Vagina (tissue), 2 donors: Measurements from ENCODE around the gene PPIB. TPM values are rescaled to one million over a fixed set of nuclear protein-coding genes. Genes with fewer than 3 reads are reported as not detected.

ENCODE experiments used
- DNase-seq, 2 donors: peaks; one replicate each; pipeline ENCODE4 v3.0.0-alpha.2; 2017; ENCODE audit errors: extremely low spot score in 2 of 2
- H3K27ac ChIP-seq: fragments of 200-600 bp; sonication (generic); one replicate; pipeline ENCODE4 v1.5.1; 2019
- H3K27me3 ChIP-seq: fragments of 200-600 bp; sonication (generic); one replicate; pipeline ENCODE4 v1.5.1; 2019
- H3K36me3 ChIP-seq, 2 donors: fragments of 200-600 bp; sonication (generic); one replicate each; pipeline ENCODE4 v1.5.1; 2017 to 2019
- H3K4me1 ChIP-seq: fragments of 200-600 bp; sonication (generic); one replicate; pipeline ENCODE4 v1.5.1; 2019
- H3K4me3 ChIP-seq, 2 donors: fragments of 200-600 bp; sonication (generic); 1 replicate in 1 of 2; 2 replicates in 1 of 2; pipeline ENCODE4 v1.5.1; 2016 to 2019
- H3K9me3 ChIP-seq: fragments of 200-600 bp; sonication (generic); one replicate; pipeline ENCODE4 v1.5.1; 2019
- POLR2A ChIP-seq, 2 donors: fragments of 450-650 bp; IDR thresholded peaks; one replicate each; pipeline ENCODE4 v1.6.1; 2017; ENCODE audit warnings: antibody characterized with exemption in 2 of 2, mild to moderate bottlenecking in 2 of 2, moderate library complexity in 2 of 2
- POLR2AphosphoS5 ChIP-seq, 2 donors: sonication (generic); formaldehyde crosslinking; IDR thresholded peaks; one replicate each; pipeline ENCODE4 v1.9.0; 2017; ENCODE audit warnings: antibody characterized with exemption in 2 of 2, mild to moderate bottlenecking in 2 of 2, low read depth in 1 of 2; ENCODE audit not compliant: insufficient read depth in 1 of 2
- intact Hi-C: fragments of 100-400 bp; cut with DNase I; formaldehyde crosslinking; loops from one replicate; pipeline ENCODE4 v1.15.1; 2023
- total RNA-seq: library from RNA; depleted of rRNA; stranded (reverse); fragments of >200 nt; gene quantifications from one replicate; pipeline ENCODE4 v1.2.3, GENCODE V29; 2016
- TF ChIP-seq, protein P1 (sequence below), 3 experiments: fragments of 450-650 bp in 2 of 3; fragments of 200-600 bp in 1 of 3; sonication (generic) in 1 of 3; IDR thresholded peaks; one replicate each; pipeline ENCODE4 v1.5.1; 2017 to 2019; ENCODE audit warnings: antibody characterized with exemption in 3 of 3, mild to moderate bottlenecking in 2 of 3, moderate library complexity in 2 of 3

The PPIB gene
- total RNA-seq, 1 donor from 2014 or later, result 451 TPM

DNA sequence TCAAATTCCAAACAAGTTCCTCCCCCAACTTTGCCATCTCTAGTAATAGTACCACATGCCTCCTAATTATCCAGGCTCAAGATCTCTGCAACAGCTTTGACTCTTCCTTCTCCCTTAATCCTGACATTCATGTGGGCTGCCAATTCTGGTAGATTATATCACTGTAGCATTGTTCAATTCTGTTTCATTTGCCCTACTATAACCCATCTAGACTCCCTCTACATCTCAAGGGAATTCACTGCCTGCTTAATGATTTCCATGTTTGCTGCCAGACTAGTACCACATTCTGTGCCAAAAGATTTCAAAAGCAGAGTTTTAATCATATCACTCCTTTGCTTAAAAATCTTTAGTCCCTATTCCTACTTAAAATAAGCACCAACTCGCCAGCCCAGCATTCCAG is 34.6 kb upstream of the PPIB start:
- intact Hi-C loops, result no loop called here
- peaks cover 0 to 28% of the 10 kb centered on the region in 2 donors for H3K36me3 ChIP-seq
- H3K4me1 ChIP-seq, result peaks cover 10% of the 10 kb centered on the region
- H3K27ac ChIP-seq, result no peak overlapping the region
- no peaks in the 10 kb centered on the region for H3K9me3 ChIP-seq
- TF ChIP-seq POLR2A (IDR thresholded peaks at IDR 0.05) (no peak), POLR2AphosphoS5 (IDR thresholded peaks at IDR 0.05; ENCODE audit: insufficient read depth in 1 of 2, low read depth in 1 of 2) (no peak)
- TF ChIP-seq, protein P1, sequence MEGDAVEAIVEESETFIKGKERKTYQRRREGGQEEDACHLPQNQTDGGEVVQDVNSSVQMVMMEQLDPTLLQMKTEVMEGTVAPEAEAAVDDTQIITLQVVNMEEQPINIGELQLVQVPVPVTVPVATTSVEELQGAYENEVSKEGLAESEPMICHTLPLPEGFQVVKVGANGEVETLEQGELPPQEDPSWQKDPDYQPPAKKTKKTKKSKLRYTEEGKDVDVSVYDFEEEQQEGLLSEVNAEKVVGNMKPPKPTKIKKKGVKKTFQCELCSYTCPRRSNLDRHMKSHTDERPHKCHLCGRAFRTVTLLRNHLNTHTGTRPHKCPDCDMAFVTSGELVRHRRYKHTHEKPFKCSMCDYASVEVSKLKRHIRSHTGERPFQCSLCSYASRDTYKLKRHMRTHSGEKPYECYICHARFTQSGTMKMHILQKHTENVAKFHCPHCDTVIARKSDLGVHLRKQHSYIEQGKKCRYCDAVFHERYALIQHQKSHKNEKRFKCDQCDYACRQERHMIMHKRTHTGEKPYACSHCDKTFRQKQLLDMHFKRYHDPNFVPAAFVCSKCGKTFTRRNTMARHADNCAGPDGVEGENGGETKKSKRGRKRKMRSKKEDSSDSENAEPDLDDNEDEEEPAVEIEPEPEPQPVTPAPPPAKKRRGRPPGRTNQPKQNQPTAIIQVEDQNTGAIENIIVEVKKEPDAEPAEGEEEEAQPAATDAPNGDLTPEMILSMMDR (IDR thresholded peaks at IDR 0.05), result no peak
- no peak for DNase-seq
- no peaks in the 10 kb centered on the region for H3K27me3 ChIP-seq
- H3K4me3 ChIP-seq, result no peak overlapping the region

- no peak for TF ChIP-seq POLR2A (IDR thresholded peaks at IDR 0.05)
- TF ChIP-seq POLR2AphosphoS5 (IDR thresholded peaks at IDR 0.05; ENCODE audit: insufficient read depth in 1 of 2, low read depth in 1 of 2), result no peak
- TF ChIP-seq, protein P1 (IDR thresholded peaks at IDR 0.05), result no peak
- H3K4me1 ChIP-seq, result peaks cover 10% of the 10 kb centered on the region
- H3K27me3 ChIP-seq, result no peaks in the 10 kb centered on the region
- H3K36me3 ChIP-seq, result peaks cover 0 to 12% of the 10 kb centered on the region in 2 donors
- DNase-seq, result no peak
- H3K4me3 ChIP-seq, result no peak overlapping the region
- no peaks in the 10 kb centered on the region for H3K9me3 ChIP-seq
- no peak overlapping the region for H3K27ac ChIP-seq
- intact Hi-C loops, result no loop called here
Observed at GRCh38 chr15:64193971-64194370, 31.1 kb upstream of the PPIB start.

DNA sequence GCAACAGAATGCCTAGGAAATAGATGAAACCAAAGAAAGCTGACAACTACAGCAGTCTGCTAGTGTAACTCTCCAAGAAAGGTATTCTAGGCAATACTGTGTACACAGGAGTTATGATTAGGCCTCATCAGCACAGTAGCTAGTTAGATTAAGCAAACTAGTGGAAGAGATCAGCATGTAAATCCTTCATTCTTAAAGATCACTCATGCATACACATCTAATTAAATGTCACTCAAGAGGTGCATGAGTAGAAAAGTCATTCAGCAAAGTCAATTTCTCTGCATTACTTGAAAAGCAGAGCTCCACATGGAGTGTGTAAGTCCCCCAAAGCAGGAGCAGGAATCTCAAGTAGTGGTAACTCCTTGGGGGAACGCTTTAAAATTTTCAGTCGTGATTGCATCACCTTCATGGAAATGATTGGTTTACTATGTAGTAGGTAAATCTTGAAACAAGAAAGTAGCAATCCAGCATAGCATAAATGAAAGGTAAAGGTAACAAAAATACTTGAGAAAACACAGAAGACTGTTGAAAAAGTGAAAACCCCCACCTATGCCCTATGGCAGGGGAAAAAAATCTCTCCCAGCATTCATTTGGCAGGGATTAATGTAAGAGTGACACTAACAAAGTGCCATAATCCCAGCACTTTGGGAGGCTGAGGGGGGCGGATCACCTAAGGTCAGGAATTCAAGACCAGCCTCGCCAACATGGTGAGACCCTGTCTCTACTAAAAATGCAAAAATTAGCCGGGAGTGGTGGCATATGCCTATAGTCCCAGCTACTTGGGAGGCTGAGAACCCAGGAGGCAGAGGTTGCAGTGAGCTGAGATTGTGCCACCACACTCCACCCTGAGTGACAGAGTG is 29.4 kb upstream of the PPIB start:
- H3K9me3 ChIP-seq, result no peaks in the 10 kb centered on the region
- no peaks in the 10 kb centered on the region for H3K27me3 ChIP-seq
- intact Hi-C loops, result no loop called here
- no peak for DNase-seq
- peaks cover 0 to 12% of the 10 kb centered on the region in 2 donors for H3K36me3 ChIP-seq
- H3K4me3 ChIP-seq, result no peak overlapping the region
- no peak for TF ChIP-seq POLR2A (IDR thresholded peaks at IDR 0.05)
- TF ChIP-seq, protein P1 (IDR thresholded peaks at IDR 0.05), result no peak
- TF ChIP-seq POLR2AphosphoS5 (IDR thresholded peaks at IDR 0.05; ENCODE audit: insufficient read depth in 1 of 2, low read depth in 1 of 2), result no peak
- H3K27ac ChIP-seq, result no peak overlapping the region
- peaks cover 1% of the 10 kb centered on the region for H3K4me1 ChIP-seq

DNA sequence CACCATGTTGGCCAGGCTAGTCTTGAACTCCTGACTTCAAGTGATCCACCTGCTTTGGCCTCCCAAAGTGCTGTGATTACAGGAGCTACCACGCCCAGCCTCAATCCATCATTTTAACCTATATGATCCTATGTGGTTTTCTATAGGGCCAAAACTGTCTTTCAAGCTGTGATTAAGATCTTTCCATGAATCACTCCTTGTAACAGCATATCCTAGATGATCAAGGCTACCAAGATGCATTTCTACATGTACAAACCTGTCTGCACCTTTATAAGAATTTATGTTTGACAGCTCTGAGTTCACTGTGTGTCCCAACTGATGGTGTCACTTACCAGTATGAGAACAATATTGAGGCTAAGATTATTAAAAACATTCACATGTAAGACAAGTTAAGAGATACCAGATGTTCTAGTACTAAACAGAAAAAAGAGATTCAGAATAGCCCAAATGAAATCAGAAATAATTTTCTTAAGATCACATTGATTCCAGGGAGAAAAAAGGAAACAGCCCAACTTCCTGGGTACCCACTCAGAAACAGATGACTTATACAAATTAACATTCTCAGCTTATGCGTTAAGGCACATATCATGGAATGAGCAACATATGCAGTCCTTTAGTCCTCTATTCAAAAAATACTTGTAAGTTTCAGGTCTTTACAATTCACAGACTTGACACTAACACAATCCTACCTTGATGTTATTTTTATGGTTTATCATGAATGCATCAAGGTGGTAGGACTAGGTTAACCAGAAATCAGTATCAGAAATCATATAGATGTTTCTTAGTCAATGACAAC is 24.8 kb upstream of the PPIB start:
- no peak overlapping the region for H3K4me3 ChIP-seq
- no peaks in the 10 kb centered on the region for H3K4me1 ChIP-seq
- H3K27ac ChIP-seq, result no peak overlapping the region
- TF ChIP-seq POLR2A (IDR thresholded peaks at IDR 0.05) (no peak), POLR2AphosphoS5 (IDR thresholded peaks at IDR 0.05; ENCODE audit: insufficient read depth in 1 of 2, low read depth in 1 of 2) (peak in 1 of 2 donors; percentile 84)
- TF ChIP-seq, protein P1 (IDR thresholded peaks at IDR 0.05), result no peak
- H3K9me3 ChIP-seq, result no peaks in the 10 kb centered on the region
- no peaks in the 10 kb centered on the region for H3K27me3 ChIP-seq
- intact Hi-C loops, result no loop called here
- H3K36me3 ChIP-seq, result no peaks in the 10 kb centered on the region
- no peak for DNase-seq
